Measurements from ENCODE around the gene CPED1.

Gene CPED1

DNA sequence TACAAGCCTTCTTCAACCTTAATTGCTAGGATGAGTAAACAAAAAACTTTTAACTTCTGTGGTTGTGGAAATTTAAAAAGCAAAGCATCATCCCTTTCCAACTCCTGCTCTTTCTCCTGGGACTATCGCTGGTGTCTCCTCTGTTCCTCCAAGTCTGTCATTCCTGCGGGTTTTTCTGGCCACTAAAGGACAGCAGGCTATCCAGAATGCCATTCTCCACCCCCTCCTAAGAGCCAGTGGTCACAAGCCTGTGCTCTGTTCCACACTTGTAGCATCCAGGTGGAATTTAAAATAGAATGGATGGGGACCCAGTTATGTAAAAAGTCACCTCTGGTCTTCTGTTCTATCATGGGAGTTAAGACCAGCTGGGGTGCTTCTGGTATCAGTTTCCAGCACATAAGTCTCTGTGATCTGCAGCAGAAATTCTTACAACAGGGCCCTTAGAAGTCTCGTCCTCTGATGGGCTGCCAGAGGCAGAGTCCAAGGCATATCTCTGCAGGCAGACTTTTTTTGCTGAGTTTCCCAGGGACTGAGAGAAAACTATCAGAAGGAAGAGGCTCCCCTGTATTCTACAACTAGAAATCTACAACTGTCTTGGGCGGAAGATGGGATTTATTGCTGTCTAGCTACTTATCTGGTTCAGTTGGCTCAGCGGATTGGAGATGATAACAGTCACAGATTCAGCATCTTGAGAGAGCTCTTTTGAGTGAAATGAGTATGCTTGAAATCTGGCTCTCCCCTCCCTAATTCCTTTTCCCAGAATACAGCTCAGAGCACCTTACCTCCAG is 335.2 kb downstream of the CPED1 start:
- DNase-seq (ENCODE audit: low read depth), result no peak

- DNase-seq (ENCODE audit: low read depth), result no peak
Measured at GRCh38 chr7:121327671-121328070, 339.2 kb downstream of the CPED1 start.

- no peak for DNase-seq (ENCODE audit: low read depth)
Measured at GRCh38 chr7:121328508-121329190, 340.1 kb downstream of the CPED1 start, which contains the start of gene WNT16. TSS of gene WNT16 (plus strand) at chr7:121329000. CDS start at chr7:121329293, 293 bp downstream.

- no peak for DNase-seq (ENCODE audit: low read depth)
Measured at GRCh38 chr7:121329191-121330052, 340.9 kb downstream of the CPED1 start.

- no peak for DNase-seq (ENCODE audit: low read depth)
Measured at GRCh38 chr7:121330053-121330833, 341.7 kb downstream of the CPED1 start.

GRCh38 chr7:121331048-121331447 is 342.5 kb downstream of the CPED1 start:
- DNase-seq (ENCODE audit: low read depth), result no peak

DNA sequence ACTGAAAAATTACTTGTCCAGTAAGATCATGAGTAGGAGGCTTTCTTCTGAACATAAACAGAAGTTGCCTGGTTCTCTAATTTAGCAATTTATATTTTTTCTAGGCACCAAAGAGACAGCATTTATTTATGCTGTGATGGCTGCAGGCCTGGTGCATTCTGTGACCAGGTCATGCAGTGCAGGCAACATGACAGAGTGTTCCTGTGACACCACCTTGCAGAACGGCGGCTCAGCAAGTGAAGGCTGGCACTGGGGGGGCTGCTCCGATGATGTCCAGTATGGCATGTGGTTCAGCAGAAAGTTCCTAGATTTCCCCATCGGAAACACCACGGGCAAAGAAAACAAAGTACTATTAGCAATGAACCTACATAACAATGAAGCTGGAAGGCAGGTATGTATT is 343.1 kb downstream of the CPED1 start:
- DNase-seq (ENCODE audit: low read depth), result no peak

DNA sequence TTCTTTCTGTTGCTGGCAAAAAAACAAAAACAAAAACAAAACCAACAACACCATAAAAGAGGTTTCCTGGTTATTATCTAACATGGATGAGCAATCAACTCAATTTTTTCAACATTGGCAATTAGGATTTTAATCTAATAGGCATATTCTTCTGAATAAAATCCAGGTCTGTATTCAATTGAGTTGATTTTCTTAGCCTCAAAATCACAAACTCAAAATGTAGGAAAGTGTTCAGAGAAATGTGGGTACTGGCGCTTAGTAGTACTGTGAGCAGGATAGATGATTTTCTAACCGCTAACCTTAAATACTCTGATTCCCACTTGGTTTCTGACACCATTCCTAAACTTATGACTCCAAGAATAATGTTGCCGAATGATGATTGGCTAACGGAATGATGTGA is 345.9 kb downstream of the CPED1 start:
- no peak for DNase-seq (ENCODE audit: low read depth)

GRCh38 chr7:121334875-121335648 is 346.6 kb downstream of the CPED1 start:
- DNase-seq (ENCODE audit: low read depth), result no peak

DNA sequence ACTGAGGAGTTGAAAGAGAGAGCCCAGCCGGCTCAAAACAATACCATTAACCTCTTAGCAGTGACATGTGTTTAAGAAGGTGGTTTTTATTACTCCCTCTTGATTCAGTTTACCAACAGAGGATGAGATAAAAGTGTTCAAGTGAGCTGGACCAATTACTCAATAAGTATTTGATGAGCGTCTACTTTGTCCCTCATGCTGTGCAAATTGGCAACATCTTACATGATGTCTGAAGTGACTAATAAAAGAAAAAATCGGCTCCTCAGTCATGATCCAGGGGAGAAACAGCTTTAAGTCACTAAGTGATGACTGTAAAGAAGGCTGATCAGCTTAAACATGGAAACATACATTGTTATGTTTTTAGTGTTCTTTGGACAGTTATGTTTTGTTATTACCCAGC is 348.1 kb downstream of the CPED1 start:
- no peak for DNase-seq (ENCODE audit: low read depth)

DNA sequence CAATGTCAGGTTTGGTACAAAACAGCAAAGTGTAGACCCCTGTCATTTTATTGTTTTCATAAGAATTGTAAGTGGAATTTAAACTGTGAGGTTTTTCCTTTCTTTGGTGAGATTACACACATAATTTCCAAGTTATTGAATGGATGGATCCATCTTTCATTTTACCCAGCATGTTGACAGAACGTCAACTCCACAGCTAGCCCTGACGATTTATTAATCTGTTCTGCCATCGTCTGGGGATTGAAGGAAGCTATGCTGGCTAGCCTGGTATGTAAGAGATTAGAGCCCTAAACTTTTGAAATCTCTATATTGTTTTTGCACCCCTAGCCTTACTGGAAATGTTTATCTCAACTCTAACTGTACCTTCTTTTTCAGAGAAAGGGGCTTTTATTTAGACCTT is 348.9 kb downstream of the CPED1 start:
- DNase-seq (ENCODE audit: low read depth), result no peak

GRCh38 chr7:121339082-121339481 is 350.6 kb downstream of the CPED1 start:
- DNase-seq (ENCODE audit: low read depth), result no peak

- DNase-seq (ENCODE audit: low read depth), result no peak
Measured at GRCh38 chr7:121341933-121342332, 353.4 kb downstream of the CPED1 start.

GRCh38 chr7:121342631-121343030 is 354.1 kb downstream of the CPED1 start:
- DNase-seq (ENCODE audit: low read depth), result no peak

DNA sequence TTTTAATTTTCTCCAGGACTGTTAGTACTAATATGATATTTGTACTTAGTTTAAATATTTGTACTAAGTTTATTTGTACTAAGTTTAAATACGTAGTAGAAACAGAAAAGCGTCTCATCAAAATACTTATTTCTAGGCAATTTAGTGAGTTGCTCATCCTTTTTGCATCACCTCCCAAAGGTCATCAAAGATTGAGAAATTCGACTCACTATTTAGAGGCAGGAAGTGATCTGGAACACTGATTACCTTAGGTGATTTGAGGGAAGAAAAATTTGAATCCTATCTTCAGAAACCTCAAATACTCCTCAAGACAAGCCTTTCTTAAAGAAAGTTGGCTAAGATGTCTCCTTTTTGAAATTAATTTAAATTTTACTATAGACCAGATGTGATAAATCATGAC is 354.8 kb downstream of the CPED1 start:
- DNase-seq (ENCODE audit: low read depth), result no peak

GRCh38 chr7:121344093-121344492 is 355.6 kb downstream of the CPED1 start:
- no peak for DNase-seq (ENCODE audit: low read depth)

- no peak for DNase-seq (ENCODE audit: low read depth)
Measured at GRCh38 chr7:121344497-121344896, 356.0 kb downstream of the CPED1 start.

Data from stimulated activated CD8-positive, alpha-beta memory T cell treated with anti-CD3 and anti-CD28 coated beads, Interleukin-12 subunit alpha, Interleukin-12 subunit beta, amount 100 ng/mL, for 1 hour (primary cell).